CD4-positive, alpha-beta T cell treated with Interferon gamma for 1 hour (primary cell): ENCODE measurements around the gene APMAP.

Source experiments
- DNase-seq: peaks from one replicate; pipeline ENCODE4 v3.0.0-alpha.2; 2020

The APMAP gene

DNA sequence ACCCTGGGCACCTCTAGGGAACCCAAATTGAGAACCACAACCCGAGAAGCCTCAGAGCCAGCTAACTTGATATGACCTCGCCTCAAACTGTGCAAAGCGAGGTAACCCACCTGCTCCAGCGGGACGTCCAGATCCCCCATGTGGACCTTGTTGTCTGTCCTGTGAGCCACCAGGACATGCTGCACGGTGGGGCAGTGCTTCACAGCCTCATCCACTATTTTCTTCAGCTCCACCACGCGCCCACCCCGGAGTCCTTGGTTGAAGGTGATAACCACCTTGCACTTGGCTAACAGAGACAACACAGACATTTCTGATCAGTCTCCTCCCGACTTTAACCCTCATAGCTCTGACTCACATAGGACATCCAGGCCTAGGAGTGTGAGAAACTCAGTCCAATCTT, 30.8 kb upstream of the APMAP start:
- no peak for DNase-seq

DNA sequence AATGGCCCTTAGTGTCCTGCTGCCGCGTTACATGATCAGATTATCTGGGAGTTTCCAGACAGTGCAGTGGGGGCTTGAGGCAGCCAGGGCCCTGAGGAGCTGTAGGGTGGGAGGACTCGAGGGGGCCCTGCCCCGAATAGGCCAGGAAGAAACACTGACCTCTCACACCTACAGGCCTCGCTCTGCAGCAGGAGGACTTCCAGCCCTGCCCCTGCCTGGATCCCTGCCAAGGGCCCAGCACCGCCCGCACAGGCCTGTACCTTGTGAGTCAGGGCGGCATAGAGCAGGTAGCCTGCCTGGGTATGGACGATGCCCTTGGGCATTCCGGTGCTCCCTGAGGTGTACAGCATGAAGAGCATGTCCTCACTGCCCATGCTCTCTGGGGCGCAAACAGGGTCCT, 30.1 kb upstream of the APMAP start:
- no peak for DNase-seq

DNA sequence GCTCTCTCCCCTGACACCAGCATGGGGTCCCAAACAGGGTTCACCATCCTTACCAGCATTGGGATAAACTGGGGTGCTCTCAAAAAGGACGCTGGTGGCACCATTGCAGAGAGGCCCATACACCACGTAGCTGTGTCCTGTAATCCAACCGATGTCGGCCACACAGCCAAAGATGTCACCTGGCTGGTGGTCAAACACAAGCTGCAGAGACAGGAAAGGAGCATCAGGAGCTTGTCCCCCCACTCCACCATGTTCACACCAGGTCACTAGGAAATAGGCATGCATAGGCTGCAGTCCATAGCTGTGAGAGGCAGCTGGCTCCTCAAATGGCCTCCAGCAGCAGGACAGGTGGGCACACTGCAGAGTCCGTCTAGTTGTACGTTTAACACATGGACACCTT, 28.8 kb upstream of the APMAP start:
- no peak for DNase-seq

DNA sequence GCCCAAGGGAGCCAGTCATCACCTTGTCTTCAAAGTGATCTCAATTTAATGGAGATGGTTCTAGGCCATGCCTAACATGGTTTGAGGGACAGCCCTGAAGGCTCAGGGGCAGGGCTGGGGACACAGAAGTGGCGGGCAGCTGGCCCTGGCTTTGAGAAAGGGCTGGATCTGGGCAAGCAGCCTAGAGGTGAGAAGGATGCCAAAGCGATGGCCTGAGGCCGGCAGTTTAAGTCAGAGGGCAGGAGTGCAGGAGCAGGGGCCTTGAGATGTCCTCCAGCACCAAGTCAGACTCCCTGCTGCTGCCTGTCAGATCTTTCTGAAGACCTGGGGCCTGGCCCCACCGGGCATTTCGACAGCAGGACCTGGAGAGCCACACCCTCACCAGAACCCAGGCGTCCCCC, 28.4 kb upstream of the APMAP start:
- no peak for DNase-seq

DNA sequence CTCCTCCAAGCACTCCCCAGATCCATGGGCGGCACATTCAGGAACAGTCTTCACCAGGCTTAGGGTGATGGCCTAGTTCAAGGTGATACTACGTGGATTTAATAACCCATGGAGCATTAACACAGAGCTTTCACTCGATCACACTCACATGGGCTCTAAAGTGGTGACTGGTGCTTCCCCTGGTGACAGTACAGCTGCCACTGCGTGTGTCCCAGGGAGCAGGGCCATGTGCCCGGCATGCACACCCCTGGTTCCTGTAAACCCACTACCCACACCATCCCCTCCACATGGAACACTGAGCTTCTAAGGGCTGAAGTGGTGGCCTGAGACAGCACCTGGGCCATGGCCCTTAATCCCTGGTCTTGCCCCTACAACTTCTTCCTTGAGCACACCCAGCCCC, 27.8 kb upstream of the APMAP start:
- DNase-seq: no peak

DNA sequence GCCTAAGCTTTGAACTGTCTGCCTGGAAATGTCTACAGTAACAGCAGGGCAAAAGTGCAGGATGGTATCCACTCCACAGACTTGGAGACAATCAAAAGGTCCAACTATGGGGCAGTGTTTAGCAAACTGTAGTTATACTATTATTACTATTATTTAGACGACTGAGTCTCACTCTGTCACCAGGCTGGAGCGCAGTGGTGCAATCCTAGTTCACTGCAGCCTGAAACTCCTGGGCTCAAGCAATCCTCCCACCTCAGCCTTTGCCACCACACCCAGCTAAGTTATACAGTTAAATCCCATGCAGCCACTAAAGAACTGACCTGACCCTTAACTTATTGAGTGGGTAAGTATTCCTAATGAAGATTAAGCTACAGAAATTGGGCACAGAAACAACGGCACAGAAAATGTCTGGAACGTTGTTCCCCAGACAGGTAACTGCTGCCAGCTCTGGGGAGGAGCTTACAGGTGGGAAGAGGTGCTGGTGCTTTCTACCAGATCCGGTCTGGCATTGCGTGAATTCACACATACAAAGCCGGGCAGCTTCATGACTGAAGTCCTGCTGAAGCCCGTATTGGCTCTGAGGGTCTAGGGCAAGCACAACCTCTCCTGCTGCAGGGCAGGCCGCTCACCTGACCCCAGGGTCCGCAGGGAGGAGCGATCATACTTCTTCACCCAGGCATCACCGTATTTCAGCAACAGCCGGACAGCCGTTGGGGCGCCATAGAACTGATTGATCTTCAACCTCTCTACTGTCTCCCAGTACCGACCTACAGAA, 27.0 kb upstream of the APMAP start:
- no peak for DNase-seq

DNA sequence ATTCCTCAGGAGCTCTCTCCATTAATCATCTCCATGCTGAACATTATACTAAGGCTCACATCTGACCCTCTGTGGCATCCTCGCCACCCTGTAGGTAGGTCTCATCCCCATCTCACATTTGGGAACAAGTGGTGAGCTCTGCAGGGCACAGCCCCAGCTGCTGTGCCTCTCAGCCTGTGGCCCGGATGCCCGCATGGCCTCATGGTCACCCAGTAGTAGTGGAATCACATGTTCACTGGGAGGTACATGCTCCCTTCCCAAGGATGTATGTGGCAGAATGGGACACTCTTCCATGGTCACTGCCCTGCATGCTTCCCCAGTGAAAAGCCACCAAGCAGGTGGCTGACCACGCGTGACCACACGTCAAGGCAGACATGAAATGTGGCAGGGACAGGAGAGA, 26.3 kb upstream of the APMAP start:
- no peak for DNase-seq

DNA sequence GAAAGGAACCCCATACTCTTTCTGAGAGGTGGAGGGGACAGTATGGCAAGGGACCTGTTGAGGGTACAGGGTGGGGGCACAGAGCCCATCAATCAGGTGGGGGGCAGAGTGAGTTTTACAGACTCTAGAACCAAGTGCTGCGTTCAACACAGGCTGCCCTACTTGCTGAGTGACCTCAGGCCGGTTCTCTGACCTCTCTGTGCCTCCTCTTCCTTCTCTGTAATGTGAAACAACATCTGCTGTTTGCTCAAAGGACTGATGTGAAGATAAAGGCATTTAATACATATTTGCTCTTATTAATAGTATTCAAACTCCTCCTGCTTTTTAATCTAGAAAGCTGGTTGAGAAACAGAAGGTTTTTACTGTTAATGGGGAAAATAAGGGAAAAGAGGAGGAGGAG, 25.9 kb upstream of the APMAP start:
- no peak for DNase-seq

DNA sequence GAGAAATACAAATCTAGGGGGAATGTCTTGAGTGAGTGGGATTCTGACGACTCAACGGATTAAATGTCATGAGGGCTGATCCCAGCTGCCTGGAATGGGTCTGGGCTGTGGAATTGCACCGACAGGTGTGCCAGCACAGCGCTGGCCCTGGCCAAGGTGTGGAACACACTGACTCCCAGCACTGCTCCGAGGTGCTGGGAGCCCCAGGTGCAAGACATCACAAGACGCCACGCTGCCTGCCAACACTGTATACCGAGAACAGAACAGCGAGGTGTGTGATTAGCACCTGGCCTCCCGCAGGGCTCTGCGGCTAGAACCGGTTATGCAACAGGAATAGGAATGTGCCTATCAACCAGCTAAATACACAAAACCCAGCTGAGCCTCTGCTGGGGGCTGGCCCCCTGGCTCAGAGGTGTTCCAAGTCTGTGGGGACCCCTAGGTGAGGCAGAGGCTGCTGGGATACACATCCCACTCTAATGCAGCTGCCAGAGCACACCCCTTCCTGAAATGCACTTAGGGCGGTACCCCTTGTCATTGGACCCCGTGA, 24.8 kb upstream of the APMAP start:
- no peak for DNase-seq

DNA sequence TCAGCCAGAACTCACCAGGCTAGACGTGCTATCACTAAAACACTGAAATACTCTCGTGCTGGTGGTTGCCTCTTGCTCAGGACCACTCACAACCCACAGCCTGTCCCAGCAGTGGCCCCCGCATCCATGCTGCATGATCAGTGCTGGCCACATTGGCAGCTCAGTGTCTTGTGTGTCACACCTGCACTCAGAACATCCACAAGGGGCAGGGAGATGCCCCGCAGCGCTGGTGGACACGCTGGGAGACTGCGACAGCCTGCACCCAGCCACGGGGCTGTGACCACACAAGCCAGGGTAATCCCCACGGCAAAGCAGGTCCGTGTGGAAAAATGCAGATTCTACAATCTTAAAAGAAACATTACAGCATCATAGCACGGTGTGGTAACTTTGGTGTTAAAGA, 23.9 kb upstream of the APMAP start:
- DNase-seq: no peak

DNA sequence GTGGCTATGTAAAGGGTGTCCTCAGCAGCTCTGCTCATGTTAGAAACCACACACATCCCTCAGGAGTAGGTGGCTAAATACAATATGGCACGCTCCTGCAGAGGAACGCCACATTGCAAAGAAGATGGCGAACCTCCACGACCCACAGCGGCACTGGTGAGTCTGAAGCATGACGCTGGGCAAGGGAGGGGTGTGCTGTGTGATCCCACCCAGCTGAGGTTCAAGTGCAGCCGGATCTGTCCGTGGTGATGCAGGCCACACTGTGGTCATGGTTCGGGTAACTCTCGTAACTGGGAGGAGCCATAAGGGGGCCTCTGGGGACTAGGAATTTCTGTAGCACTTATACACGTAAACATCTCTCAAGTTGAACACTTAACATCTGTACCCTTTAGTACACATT, 23.4 kb upstream of the APMAP start:
- no peak for DNase-seq

DNA sequence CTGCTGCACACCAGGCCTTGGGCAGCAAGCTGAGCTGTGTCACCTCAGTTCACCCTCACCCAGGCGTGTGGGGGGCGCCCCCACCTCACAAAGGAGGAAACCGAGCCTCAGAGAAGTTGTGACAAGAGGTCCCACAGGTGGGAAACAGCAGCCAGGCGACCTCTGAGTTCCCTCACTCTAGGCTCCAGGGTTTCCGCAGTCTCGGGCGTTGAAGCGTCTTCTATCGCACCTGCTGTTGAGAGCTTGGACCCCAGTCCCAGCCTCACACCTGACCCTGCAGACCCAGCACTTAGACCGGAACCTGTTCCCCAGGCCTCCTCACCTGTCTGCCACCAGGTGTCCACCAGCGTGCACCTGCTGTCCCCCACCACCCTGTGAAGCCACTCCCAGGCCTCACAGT, 22.3 kb upstream of the APMAP start:
- DNase-seq: no peak

DNA sequence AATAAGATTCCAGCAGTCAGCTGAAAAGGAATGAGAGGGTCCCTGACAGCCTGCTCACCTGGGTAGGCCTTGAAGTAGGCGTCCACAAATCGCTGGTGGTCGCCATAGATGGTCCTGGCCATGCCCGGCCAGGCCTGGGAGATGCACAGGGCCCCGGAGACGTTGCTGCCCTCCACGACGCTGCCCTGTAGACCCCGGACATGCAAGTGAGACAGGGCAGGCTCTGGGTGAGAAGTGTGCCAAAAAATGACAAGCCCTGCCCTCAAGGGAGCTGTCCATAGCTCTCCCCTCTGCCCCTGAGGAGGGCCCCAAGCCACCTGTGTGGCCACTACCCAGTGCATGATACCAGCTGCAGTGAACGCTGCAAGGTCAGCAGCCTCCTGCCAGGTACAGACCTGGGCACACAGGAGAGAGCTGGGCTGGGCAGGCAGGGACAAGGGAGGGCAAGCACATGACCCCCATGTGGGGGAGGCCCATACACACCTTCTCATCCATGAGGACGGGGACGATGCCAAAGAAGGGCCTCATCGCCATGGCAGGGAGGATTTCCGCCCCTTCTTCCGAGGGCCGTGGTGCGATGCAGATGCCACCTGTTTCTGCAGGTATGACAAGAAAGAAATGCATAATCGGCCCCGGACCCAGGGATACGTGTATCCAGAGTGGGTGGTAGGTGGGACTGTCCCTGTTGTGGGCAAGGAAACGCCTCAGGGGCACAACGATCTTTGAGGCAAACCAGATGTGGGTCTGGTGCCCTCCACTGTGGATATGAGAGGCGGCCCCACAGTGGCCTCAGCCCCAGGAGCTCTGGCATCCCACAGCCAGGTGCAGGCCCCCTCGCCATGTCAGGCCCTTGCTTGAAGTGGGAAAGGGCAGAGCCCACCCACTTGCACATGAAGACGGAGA, 21.2 kb upstream of the APMAP start:
- DNase-seq: no peak

DNA sequence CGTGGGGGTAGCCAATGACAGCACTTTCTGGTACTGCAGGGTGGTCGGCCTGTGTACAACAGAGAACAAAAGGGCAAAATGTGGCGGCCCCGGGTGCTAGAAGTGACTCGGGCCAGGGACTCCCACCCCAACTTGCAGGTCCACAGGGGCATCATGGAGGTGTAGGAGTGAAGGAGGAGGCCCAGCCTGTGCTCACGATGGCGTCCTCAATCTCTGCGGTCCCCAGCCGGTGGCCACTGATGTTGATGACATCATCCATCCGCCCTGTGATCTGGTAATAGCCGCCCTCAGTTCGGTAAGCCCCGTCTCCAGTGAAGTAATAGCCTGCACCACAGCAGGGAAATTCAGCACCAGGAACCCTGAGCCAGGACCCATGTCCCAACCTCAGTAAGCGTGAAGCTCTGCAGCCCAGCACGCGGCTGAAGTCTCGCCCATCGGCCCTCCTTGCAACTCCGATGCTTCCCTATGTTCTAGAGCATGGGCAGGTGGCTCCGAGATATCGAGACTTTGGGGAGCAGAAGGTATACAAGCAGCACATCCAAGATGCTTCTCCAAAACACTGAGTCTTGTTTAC, 20.2 kb upstream of the APMAP start:
- no peak for DNase-seq

DNA sequence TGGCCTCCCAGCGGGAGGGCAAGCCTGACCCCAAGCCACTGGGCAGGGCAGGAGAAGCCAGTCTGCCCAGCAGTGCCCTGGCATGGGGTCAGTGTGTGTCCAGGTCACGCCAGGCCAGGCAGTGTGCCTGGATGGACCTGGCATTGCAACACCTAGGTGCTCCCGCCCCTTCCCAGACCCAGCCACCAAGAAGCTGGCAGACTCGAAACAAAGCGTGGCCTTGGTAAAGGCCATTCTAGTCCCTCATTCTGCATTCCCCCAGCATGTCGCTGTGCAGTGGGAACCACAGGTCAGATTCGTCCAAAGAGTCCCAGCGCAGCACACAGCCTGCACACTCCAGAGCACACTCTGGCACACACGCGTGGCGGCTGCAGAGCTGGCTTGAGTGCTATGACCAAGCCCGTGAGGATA, 19.3 kb upstream of the APMAP start:
- DNase-seq: no peak

DNA sequence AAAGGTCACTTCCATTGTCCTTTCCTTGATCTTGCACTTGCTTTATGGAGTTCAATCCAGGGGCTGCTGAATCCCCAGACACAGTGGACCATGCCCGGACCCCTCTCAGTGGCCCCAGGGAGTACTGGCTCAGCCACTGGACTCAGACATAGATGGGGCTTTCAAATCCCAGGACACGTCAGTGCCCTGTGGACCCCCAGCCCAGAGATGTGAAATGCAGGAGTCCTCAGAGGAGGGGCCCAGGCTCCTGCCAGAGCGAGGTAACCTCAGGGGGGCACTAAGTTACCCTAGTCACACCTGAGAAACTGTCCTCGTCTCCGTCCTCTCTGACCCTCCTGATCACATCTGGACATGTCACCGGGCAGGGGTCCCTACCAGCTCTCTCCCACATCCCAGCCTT, 18.7 kb upstream of the APMAP start:
- no peak for DNase-seq

DNA sequence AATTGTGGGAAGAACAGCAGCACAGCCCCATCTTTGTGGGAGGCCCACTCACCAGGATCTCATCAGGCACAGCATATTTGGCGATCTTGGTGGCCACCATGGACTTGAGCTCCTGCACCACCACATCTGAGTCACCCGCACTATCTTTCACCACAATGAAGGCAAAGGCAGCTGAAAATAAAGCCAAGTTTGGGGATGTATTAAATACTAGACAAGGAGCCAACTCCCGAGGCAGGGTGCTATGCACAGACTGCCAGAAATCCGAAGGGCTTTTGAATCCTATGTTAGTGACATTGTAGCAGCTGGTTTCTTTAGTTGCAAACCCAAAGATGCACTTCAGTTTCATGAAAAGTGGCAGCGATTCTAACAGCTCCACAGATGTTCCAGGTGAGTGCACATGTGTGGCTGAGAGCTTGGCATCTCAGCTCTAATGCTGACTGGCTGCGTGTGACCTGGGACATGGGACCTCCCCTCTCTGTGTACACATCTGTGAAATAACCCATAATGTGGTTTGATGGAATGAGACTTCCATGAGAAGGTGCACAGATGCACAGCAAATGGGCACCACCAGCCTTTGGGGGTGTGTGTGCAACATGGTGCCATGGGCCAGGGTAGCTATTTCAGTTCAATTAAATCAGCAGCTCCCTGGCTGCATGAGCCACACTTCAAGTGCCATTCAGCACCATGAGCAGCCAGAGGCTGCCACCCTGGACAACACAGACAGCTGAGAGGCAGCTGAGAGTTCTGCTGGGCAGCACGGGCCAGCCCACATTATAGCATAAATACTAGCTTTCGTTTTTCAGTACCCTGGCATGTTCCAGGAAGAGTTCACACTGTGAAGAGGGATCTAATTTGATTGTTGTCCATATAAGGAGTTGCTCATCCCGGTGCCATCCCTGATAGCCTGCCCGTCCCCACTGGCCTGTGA, 16.9 kb upstream of the APMAP start:
- no peak for DNase-seq

DNA sequence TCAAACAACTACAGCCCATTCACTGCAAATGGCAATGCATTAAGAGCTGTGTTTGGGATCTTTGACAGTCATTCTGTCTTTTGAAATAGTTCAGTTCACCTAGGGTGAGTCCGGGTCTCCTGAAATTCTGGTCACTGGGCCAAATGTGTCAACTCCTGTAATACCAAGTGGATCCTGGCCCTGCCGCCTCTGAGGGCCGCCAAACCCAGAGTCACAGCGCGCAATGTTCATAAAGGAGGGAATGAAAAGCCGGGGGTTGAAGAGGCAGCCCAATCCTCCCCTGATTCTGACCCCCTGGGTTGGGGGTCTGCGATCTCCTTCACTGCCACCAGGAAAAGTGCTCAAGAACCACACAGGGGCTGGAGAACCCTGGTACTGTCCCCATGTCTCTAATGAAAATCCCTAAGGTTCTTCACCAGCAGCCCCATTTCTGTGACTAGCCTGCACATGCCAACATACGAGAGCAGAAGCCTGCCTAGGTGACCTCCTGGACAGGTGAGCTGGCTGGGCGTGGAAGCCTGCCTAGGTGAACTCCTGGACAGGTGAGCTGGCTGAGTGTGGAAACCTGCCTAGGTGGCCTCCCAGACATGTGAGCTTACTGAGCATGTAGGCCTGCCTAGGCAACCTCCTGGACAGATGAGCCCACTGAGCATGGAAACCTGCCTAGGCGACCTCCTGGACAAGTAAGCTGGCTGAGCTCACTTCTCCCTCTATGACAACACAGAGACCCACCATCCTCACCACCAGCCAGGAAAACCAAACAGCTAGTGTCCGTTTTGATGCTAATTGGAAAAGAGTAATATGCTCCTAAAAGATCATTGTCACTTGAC, 16.1 kb upstream of the APMAP start:
- DNase-seq: no peak

DNA sequence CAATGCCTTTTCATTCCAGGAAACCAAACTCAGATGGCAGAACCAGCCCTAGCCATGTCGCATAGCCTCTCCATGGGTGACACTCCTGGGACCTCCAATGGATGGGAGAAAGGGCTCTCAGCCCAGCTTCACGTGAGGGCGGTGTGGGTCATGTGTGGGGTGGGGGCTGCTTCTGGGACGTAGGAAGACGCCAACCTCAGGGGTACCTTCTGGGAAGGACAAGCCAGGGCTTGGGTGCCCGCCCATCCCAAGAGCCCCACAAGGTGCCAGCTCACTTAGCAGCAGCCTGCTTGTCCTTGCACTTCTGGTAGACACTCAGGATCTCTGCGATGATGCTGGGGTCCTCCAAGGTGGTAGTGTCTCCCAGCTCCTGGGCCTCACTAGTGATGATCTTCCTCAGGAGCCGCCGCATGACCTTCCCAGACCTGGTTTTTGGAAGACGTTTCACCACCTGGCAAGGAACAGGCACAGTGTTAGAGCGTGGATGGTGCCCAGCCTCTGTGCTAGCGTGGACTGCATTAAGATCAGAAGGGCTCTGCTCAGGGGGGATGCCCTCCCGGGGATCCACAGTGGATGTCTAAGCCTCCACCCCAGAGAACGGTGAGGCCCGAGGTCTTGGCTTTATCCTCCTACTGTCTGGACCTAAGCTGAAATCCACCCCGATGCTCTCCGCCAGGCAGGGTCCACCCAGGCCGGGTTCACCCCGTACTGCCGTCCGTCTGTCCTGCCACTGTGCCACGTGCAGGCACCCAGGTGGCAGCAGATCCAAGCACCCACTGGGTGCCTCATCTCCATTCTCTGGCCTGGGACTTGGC, 15.1 kb upstream of the APMAP start:
- DNase-seq: no peak

DNA sequence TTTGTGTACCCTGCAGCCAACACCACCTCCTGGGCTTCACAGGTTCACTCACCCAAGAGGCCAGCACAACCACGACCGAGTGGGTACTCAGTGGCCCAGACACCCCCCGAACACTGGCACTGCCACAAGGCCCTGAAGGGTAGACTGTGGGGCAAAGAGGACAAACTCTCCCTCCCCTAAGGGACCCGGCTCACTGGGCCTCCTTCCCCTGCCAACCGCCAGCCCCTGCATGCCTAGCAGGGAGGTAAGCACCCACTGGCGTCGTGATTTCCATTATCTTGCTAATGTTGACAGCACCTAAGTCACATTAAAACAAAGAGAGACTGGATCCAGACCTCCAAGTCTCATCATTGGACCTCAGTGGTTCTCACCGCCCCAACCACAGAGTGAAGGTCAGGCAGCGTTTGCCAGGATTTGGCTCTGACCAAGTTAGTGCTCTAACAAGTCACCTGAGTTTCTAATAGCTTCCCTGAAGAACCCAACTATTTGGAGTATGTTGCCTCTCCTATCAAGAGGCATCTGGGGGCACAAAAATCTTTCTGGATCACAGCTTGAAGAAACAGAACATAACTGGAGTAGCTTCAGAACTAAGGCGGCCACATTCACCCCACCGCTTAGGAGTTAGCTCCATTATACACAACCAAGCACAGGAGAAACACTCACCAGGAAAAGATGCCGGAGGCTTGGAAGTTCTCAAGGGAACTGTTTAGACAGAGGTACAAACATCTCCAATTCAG, 14.0 kb upstream of the APMAP start:
- no peak for DNase-seq
